GM18868 (cell line): Measurements from ENCODE around the gene TYMS.

Experiments
- ATAC-seq: cut with Tn5 transposase; IDR thresholded peaks from one replicate; pipeline ENCODE4 v1.9.1; 2021; ENCODE audit warnings: mild to moderate bottlenecking, moderate library complexity; ENCODE audit not compliant: unreplicated experiment

The TYMS gene

DNA sequence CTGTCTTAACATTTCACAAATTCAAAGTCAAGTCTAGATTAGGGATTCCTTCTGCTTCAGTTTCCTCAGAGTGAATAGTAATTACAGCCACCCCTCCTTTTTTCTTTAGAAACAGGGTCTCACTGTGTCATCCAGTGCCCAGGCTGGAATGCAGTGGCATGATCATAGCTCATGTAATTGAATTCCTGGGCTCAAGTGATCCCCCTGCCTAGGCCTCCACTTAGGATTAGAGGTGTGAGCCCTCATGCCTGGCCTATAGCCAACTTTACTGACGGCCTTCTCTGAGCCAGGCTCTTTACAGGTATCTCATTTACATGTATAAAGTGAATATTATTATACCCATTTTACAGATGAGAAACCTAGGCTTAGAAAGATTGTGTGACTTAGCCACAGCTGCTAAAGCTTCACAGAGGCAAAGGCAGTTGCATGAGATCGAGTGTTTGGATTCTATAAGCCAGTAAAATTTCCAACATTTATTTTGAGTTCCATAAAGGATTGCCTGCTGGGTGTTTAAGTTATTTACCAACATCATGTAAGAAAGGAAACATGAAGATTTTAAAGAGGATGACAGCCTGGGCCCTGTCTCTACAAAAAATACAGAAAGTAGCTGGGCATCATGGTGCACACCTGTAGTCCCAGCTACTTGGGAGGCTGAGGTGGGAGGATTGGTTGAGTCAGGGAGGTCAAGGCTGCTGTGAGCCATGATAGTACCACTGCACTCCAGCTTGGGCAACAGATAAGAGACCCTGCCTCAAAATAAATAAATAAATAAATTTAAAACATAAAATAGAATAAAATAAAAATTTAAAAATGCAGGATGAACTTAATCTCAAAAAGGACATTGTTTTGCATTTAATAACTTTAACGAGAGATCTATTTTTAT, 53.2 kb downstream of the TYMS start:
- ATAC-seq = no peak

DNA sequence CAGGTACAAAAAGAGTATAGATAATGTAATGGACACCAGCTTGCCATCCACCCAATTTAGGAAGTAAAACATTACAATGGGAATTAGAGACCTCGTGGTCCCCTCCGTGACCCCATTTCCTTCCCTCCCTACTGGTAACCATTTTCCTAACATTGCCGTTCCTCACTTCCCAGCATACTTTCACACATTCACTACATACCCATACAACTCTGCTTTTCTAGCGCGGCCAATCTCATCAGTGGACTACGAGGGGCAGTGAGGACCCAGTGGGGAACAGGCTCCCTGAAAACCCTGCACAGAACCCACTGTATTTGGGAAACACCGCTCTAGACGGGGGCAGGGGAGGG, 53.8 kb downstream of the TYMS start:
- ATAC-seq = peak; percentile 4

DNA sequence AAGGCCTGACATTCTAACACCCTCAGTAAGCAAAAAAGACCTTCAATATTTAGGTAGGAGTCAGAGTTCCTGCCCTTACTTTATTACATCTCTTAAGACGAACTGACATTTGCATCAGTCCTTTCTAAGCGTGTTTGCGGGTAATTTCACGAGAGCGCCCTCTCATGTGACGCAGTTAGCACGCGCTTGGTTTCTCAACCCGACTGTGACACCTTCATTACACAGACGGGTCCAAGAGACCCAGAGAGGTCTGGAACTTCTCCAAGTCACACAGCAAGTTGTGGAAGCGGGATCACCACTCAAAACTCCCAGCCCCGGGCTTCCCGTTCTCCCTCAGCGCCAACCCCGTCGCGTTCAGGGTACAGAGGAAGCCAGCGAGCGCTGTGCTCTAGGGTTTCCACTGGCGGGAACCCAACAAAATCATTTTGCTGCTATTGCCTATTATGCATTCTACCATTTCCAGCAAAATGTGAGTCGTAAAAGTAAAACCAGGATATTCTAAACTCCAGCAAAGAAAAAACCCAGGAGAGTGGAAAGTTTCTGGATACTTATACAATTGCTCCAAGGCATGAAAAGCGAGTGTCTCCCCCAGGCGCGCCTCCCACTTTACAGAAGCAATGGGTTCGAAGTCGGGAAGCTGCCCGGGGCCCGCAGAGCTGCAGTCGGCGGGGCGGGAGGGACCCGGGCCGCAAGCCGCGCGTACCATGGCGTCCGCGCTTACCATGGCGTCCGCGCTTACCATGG, 54.4 kb downstream of the TYMS start:
- ATAC-seq = peak; percentile 70

DNA sequence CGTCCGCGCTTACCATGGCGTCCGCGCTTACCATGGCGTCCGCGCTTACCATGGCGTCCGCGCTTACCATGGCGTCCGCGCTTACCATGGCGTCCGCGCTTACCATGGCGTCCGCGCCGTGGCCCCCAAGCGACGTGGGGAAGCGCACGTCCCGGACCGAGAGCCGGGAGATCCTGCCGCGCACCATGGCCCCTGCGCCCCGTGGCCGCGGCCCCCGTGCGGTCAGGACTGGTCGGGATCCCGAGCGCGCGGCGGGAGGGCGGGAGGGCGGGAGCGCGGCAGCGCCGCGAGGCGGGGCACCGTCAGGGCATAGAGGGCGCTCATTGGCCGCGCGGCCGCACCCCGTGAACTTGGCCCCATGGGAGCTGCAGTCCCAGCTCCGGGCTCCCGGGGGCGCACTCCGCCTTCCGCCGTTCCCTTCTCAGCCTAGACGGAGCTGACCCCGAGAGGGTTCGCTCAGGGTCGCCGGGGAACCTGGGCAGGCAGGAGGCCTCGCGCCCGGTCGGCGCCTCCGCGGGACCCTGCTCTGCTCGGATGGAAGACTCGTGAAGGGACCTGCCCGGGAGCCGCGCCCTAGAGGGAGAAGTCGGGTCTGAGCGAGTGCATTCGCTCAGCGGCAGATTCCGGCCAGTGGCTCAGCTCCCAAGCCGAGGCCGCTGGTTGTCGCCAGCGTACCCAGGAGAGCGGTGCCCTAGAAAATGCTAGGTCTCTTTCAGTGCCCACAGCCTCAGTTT, 55.1 kb downstream of the TYMS start, which contains the start of gene ENOSF1:
TSS of gene ENOSF1 (minus strand) at position 230 of the 734 bp plus-strand sequence. CDS start at position 187, 43 bp downstream.
- peak; percentile 88 for ATAC-seq

DNA sequence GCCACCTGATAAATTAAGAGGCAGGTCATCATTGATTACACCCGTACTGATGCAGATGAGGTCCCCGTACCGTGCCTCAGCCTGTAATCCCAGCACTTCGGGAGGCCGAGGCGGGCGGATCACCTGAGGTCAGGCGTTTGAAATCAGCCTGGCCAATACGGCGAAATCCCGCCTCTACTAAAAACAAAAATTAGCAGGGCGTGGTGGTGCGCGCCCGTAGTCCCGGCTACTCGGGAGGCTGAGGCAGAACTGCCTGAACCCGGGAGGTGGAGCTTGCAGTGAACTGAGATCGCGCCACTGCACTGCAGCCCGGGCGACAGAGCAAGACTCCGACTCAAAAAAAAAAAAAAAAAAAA, 55.7 kb downstream of the TYMS start:
- ATAC-seq = no peak

DNA sequence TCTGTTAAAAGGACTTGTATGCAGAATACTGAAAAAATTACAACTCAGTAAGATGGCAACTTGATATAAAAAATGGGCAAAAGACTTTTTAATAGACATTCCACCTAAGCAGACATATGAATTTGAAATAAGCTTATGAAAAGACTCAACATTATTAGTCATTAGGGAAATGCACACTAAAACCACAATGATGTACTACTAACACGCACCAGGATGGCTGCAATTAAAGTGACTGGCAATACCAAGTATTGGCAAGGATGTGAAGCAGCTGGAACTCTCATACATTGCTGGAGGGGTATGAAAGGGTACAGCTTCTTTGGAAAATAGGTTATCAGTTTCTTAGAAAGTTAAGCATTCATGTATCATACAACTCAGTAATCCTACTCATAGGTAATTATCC, 58.2 kb downstream of the TYMS start:
- ATAC-seq = no peak

DNA sequence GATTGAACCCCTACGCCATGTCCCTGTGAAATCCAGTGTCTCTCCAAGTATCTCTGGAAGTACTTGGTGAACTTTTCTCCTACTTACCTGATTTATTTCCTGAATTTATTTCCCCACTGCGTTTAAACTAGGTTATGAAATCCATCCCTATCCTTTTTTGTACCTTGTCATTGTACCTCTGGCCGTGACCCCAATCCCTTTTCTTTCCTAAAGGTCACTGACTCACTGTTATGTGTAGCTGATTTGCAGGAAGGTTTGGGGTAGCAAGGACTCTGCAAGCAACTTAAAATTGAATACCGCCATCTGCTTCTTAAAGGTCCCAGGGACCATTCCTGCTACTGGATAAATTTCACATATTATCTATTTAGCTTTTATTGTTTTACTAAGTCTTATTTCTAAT, 59.5 kb downstream of the TYMS start:
- ATAC-seq = no peak
